OCI-LY3 (cell line): ENCODE measurements around the gene DLX3.

Source experiments
- CTCF ChIP-seq: fragments of 200-600, 300-600 bp; sonication (generic); IDR thresholded peaks from 2 replicates; pipeline ENCODE4 v1.5.1; 2014; ENCODE audit warnings: antibody characterized with exemption, low read length, low read depth
- EZH2phosphoT487 ChIP-seq: fragments of 200-600 bp; shearing (Covaris generic); IDR thresholded peaks from 2 replicates; pipeline ENCODE4 v1.6.1; 2018; ENCODE audit warnings: antibody characterized with exemption, mixed run types, low read depth

DNA sequence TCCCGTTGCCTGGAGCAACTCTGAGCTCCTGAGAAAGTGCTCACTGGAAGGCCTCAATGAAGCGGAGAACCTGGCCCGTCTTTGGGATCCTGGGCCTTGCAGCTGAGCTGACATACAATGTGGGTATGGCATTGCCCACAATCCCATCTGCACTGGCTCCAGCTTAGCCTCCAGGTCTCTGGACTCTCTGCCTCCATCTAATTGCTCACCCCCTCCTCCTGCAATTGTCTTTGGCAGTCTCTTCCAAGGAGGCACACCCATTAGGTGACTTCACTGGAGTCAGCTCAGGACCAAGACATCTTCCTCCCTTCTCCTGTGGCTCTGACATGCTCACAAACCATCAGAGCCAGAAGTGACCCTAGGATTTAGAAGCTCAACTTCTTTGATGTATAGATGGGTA, 24.5 kb downstream of the DLX3 start:
- TF ChIP-seq CTCF (no peak), EZH2phosphoT487 (no peak)
